Keratinocyte (primary cell): ENCODE results near the gene RRAD. TPM values are rescaled to one million over a fixed set of nuclear protein-coding genes. Genes with fewer than 3 reads are reported as not detected.

ENCODE experiments used
- DNase-seq: peaks from one replicate; pipeline ENCODE4 v3.0.0-alpha.2; 2011; ENCODE audit warnings: low read depth, missing footprints, low spot score
- FAIRE-seq: peaks from 2 replicates; lab custom pipeline; 2011; peaks lifted over from hg19 to GRCh38; lab: Jason Lieb, UNC
- H2AFZ ChIP-seq: 2 replicates; pipeline ENCODE4 v1.6.0; 2012; ENCODE audit warnings: low read length, control low read depth, inconsistent platforms; ENCODE audit not compliant: control insufficient read depth
- H3K27ac ChIP-seq: 2 replicates; pipeline ENCODE4 v1.5.1; 2011; ENCODE audit warnings: low read length; ENCODE audit not compliant: control insufficient read depth, insufficient read depth
- H3K27me3 ChIP-seq: 3 replicates; pipeline ENCODE4 v1.6.0; 2011; ENCODE audit warnings: low read length; ENCODE audit not compliant: control insufficient read depth, insufficient read depth; ENCODE audit errors: extremely low read depth
- H3K36me3 ChIP-seq, 2 experiments: 2 replicates in 1 of 2; 3 replicates in 1 of 2; pipeline ENCODE4 v1.5.1; 2011; ENCODE audit warnings: low read length in 2 of 2, mild to moderate bottlenecking in 1 of 2; ENCODE audit not compliant: control insufficient read depth in 2 of 2, insufficient read depth in 2 of 2; ENCODE audit errors: extremely low read depth in 1 of 2
- H3K4me1 ChIP-seq: 3 replicates; pipeline ENCODE4 v1.5.1; 2011; ENCODE audit warnings: low read length; ENCODE audit not compliant: control insufficient read depth, insufficient read depth; ENCODE audit errors: extremely low read depth
- H3K4me2 ChIP-seq: 3 replicates; pipeline ENCODE4 v1.6.0; 2011; ENCODE audit warnings: low read depth, low read length; ENCODE audit not compliant: control insufficient read depth, insufficient read depth; ENCODE audit errors: extremely low read depth
- H3K4me3 ChIP-seq, 3 experiments: fragments of 200-600 bp in 1 of 3; sonication (generic) in 1 of 3; 2 replicates in 2 of 3; 3 replicates in 1 of 3; pipeline ENCODE4 v1.5.1; 2011 to 2016; ENCODE audit warnings: low read length in 3 of 3, mild to moderate bottlenecking in 3 of 3, control low read depth in 2 of 3, inconsistent platforms in 1 of 3, low read depth in 1 of 3, mixed read lengths in 1 of 3, mixed run types in 1 of 3, moderate library complexity in 1 of 3; ENCODE audit not compliant: control insufficient read depth in 2 of 3, insufficient read depth in 2 of 3; ENCODE audit errors: extremely low read depth in 1 of 3
- H3K79me2 ChIP-seq: 2 replicates; pipeline ENCODE4 v1.6.0; 2012; ENCODE audit warnings: low read length; ENCODE audit not compliant: control insufficient read depth, insufficient read depth
- H3K9ac ChIP-seq: 3 replicates; pipeline ENCODE4 v1.6.0; 2011; ENCODE audit warnings: low read length; ENCODE audit not compliant: control insufficient read depth, insufficient read depth; ENCODE audit errors: extremely low read depth
- H3K9me1 ChIP-seq: 3 replicates; pipeline ENCODE4 v1.6.0; 2011; ENCODE audit warnings: low read length; ENCODE audit not compliant: control insufficient read depth, insufficient read depth; ENCODE audit errors: extremely low read depth
- H3K9me3 ChIP-seq: 2 replicates; pipeline ENCODE4 v1.5.1; 2012; ENCODE audit warnings: low read depth, low read length; ENCODE audit not compliant: control insufficient read depth
- H4K20me1 ChIP-seq: 3 replicates; pipeline ENCODE4 v1.6.0; 2011; ENCODE audit warnings: low read length; ENCODE audit not compliant: control insufficient read depth, insufficient read depth; ENCODE audit errors: extremely low read depth
- EZH2 ChIP-seq: IDR thresholded peaks from one replicate; pipeline ENCODE4 v1.6.1; 2012; ENCODE audit warnings: inconsistent platforms, mild to moderate bottlenecking, low read length, moderate library complexity
- dilution Hi-C: fragments of 300-500 bp; cut with MboI; formaldehyde crosslinking; loops from one replicate; pipeline ENCODE4 v1.7.0; 2020; ENCODE audit warnings: low sequenced_read_pairs; ENCODE audit not compliant: extremely low pct_ligation_motif_present
- polyA plus RNA-seq, 5 experiments: library from polyadenylated mRNA; depleted of rRNA in 3 of 5; stranded (reverse) in 3 of 5; stranded (forward) in 1 of 5; unstranded in 1 of 5; fragments of >200 nt; gene quantifications; 1 replicate in 1 of 5; 2 replicates in 3 of 5; 3 replicates in 1 of 5; pipeline versions ENCODE4 v1.2.1 to v1.2.3, GENCODE V29; 2011 to 2012; ENCODE audit warnings: missing spikeins in 2 of 5, low read depth in 1 of 5, low replicate concordance in 1 of 5
- TF ChIP-seq, protein P1 (sequence below), 3 experiments: IDR thresholded peaks in 1 of 3; conservative IDR thresholded peaks in 1 of 3; optimal IDR thresholded peaks in 1 of 3; 2 replicates in 2 of 3; 3 replicates in 1 of 3; pipeline versions ENCODE3 to v1.5.1; 2011; ENCODE audit warnings: low read length in 3 of 3, mild to moderate bottlenecking in 3 of 3, moderate library complexity in 2 of 3, control low read depth in 1 of 3, inconsistent platforms in 1 of 3; ENCODE audit not compliant: insufficient read depth in 2 of 3; ENCODE audit errors: extremely low read depth in 1 of 3

RRAD gene
- polyA plus RNA-seq, 1 donor (not counting 4 experiments of a cell fraction or from before 2014, with no cell fraction given): 2.7 TPM

DNA sequence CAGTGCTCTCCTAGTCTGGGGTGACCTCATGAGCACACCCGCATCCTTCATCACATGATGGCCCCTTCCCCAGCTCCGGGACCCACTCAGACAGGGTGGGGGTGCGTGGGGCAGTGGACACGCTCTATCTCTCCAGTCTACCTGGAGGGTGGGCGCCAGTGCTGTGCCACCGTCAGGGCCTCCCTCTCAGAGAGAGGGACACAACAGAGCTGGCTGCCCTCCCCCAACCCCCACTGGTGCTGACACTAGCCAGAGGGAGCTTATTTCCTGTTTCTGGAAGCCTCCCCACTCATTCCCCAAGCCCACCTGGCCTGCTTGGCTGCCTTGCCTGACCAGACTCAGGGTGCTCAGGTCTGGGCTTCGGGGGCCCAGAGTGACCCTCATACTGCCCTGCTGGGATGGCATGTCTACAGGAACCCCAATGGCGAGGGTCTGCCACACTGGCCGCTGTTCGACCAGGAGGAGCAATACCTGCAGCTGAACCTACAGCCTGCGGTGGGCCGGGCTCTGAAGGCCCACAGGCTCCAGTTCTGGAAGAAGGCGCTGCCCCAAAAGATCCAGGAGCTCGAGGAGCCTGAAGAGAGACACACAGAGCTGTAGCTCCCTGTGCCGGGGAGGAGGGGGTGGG is 18.2 kb upstream of the RRAD start:
- Histone ChIP-seq H3K27me3 (no peaks in the 10 kb centered on the region), H3K36me3 (peaks cover 43 to 46% of the 10 kb centered on the region in 2 experiments), H3K4me1 (peaks cover 6% of the 10 kb centered on the region), H3K4me3 (no peak overlapping the region), H3K9ac (no peak overlapping the region), H2AFZ (no peak overlapping the region), H4K20me1 (no peaks in the 10 kb centered on the region), H3K9me1 (no peaks in the 10 kb centered on the region), H3K9me3 (no peaks in the 10 kb centered on the region), H3K27ac (no peak overlapping the region), H3K79me2 (peaks cover 6% of the 10 kb centered on the region), H3K4me2 (no peak overlapping the region)
- TF ChIP-seq, protein P1, sequence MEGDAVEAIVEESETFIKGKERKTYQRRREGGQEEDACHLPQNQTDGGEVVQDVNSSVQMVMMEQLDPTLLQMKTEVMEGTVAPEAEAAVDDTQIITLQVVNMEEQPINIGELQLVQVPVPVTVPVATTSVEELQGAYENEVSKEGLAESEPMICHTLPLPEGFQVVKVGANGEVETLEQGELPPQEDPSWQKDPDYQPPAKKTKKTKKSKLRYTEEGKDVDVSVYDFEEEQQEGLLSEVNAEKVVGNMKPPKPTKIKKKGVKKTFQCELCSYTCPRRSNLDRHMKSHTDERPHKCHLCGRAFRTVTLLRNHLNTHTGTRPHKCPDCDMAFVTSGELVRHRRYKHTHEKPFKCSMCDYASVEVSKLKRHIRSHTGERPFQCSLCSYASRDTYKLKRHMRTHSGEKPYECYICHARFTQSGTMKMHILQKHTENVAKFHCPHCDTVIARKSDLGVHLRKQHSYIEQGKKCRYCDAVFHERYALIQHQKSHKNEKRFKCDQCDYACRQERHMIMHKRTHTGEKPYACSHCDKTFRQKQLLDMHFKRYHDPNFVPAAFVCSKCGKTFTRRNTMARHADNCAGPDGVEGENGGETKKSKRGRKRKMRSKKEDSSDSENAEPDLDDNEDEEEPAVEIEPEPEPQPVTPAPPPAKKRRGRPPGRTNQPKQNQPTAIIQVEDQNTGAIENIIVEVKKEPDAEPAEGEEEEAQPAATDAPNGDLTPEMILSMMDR (optimal IDR thresholded peaks at IDR 0.05 in 1 of 3, IDR thresholded peaks at IDR 0.05 in 1 of 3, conservative IDR thresholded peaks at IDR 0.05 in 1 of 3; ENCODE audit: extremely low read depth in 1 of 3, insufficient read depth in 2 of 3, low read length in 3 of 3): no peak
- no peak for TF ChIP-seq EZH2
- dilution Hi-C loops: no loop called here
- DNase-seq (no peak), FAIRE-seq (no peak)

DNA sequence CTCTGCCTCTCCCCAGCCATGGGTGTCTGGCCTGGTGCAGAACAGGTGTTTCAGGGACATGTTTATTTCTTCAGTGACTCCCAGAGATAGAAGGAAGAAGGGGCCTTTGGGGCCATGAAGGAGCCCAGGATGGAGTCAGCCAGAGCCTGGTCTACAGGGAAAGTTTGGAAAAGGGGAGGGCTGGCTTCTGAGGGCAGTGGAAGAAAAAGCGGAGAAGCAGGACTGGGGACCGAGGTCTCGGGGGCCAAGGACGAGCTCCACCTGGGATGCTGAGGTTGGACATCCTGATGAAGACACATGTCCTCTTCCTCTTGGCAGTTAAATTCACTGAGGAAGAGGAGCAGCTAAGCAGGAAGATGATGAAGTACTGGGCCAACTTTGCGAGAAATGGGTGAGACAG is 17.6 kb upstream of the RRAD start:
- H3K4me1 ChIP-seq: peaks cover 3% of the 10 kb centered on the region
- H3K4me2 ChIP-seq: no peak overlapping the region
- TF ChIP-seq, protein P1 (optimal IDR thresholded peaks at IDR 0.05 in 1 of 3, IDR thresholded peaks at IDR 0.05 in 1 of 3, conservative IDR thresholded peaks at IDR 0.05 in 1 of 3; ENCODE audit: extremely low read depth in 1 of 3, insufficient read depth in 2 of 3, low read length in 3 of 3): no peak
- TF ChIP-seq EZH2: no peak
- no peak overlapping the region for H3K27ac ChIP-seq
- H2AFZ ChIP-seq: no peak overlapping the region
- no peaks in the 10 kb centered on the region for H3K9me1 ChIP-seq
- H3K36me3 ChIP-seq: peaks cover 45 to 50% of the 10 kb centered on the region in 2 experiments
- dilution Hi-C loops: no loop called here
- DNase-seq (no peak), FAIRE-seq (no peak)
- H4K20me1 ChIP-seq: no peaks in the 10 kb centered on the region
- no peak overlapping the region for H3K4me3 ChIP-seq
- no peaks in the 10 kb centered on the region for H3K27me3 ChIP-seq
- H3K9ac ChIP-seq: no peak overlapping the region
- no peaks in the 10 kb centered on the region for H3K9me3 ChIP-seq
- peaks cover 11% of the 10 kb centered on the region for H3K79me2 ChIP-seq
